Activated T-cell treated with anti-CD3 and anti-CD28 coated beads, Interleukin-2, amount 50 U/mL, for 1 hour (primary cell): ENCODE results near the gene MTLN.
"Not testable (repeated sequence)": the region's sequence is repeated elsewhere in the genome, so short reads cannot be mapped to it uniquely, and the experiment has no call there.

Source experiments
- DNase-seq: peaks from one replicate; pipeline ENCODE4 v3.0.0-alpha.2; 2020

MTLN gene

DNA sequence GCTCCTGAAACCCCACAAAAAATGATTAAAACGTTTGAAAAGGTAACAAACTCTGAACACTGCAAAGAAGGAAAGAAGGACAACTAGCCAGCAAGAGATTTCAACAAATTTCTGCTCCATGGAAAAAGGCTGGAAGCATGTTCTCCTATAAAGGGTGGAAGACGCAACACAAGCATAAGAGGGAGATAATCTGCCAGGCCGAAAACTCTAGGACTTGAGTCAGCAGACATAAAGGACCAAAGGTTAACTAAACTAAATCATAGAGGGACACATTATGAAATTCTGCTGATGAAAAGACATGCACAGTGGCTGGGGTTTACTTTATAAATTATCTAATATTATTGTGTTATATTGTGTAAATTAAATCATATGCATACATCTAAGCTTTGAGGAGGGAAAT, 14.3 kb downstream of the MTLN start:
- no peak for DNase-seq

DNA sequence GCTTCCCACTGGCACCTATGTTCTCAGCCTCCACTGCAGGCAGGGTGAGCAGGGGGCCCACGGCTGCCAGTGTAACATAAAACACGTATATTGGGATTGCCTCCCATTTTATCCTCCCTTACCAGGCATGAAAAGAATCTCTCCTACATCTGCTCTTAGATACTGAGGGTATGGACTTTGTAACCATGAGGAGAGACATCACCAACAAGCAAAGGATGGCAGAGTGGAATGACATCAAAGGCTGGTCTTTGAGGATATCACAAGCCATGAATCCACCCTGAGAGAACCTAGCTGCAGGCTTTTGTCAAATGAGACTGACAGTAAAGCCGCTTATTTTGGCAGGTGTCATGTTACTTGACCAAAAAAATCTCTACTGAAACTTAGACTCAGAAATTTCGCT, 14.9 kb downstream of the MTLN start:
- DNase-seq, result no peak

GRCh38 chr2:110190169-110190568, 22.2 kb downstream of the MTLN start:
- not testable (repeated sequence) for DNase-seq

GRCh38 chr2:110182449-110182848, 29.9 kb downstream of the MTLN start:
- DNase-seq, result no peak

DNA sequence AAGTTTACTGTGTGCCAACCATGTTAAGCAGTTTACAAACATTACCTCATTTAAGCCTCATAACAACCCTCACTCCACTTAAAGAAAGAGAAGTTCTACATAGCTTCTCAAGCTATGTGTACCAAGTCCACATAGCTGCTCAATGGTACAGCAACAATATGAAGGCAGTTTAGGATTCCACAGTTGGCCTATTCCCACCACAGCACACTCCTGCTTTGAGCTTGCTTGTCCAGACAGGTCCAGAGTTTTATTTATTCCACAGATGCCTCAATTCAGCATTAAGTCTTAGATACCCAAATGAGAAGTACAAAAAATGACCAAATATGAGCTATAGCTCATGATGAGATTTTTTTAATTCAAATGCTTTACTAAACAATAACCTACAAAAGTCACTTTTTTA, 32.3 kb downstream of the MTLN start:
- no peak for DNase-seq

DNA sequence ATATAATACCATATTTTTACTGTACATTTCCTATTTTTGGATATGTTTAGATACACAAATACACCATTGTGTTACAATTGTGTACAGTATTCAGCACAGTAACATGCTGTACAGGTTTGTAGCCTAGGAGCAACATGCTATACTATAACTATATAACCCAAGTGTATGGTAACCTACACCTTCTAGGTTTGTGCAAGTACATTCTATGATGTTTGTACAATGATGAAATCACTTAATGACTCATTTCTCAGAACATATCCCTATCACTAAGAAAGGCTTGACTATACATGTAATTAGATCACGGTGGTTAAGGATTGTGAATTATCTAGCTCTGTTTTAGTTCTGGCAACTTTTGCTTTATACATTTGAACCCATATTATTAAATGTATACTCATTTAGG, 38.8 kb downstream of the MTLN start:
- no peak for DNase-seq

GRCh38 chr2:110172506-110172905, 39.8 kb downstream of the MTLN start:
- DNase-seq, result no peak

GRCh38 chr2:110170102-110170501, 42.2 kb downstream of the MTLN start:
- DNase-seq, result no peak

GRCh38 chr2:110167326-110168000, 44.9 kb downstream of the MTLN start:
- DNase-seq, result no peak

- DNase-seq, result no peak
These were observed 46.1 kb downstream of the MTLN start for GRCh38 chr2:110166266-110166665.
